Prostate gland (tissue), 2 donors: ENCODE measurements around the gene HDLBP. TPM values are rescaled to one million over a fixed set of nuclear protein-coding genes. Genes with fewer than 3 reads are reported as not detected.

Experiments
- DNase-seq: peaks from one replicate; pipeline ENCODE4 v3.0.0-alpha.2; 2019; ENCODE audit warnings: low spot score
- H3K27ac ChIP-seq, 2 donors: fragments of 200-600 bp; sonication (generic); 2 replicates each; pipeline ENCODE4 v1.5.1; 2017 to 2019
- H3K27me3 ChIP-seq: fragments of 200-600 bp; sonication (generic); replicated peaks from 2 replicates; pipeline ENCODE4 v1.5.1; 2019; ENCODE audit not compliant: insufficient read depth
- H3K36me3 ChIP-seq, 2 donors: fragments of 200-600 bp; sonication (generic); 1 replicate in 1 of 2; 2 replicates in 1 of 2; pipeline versions ENCODE4 v1.5.1 to v1.8.1; 2017 to 2019
- H3K4me1 ChIP-seq: fragments of 200-600 bp; sonication (generic); replicated peaks from 2 replicates; pipeline ENCODE4 v1.5.1; 2019
- H3K4me3 ChIP-seq, 2 donors: fragments of 200-600 bp; sonication (generic); 2 replicates each; pipeline ENCODE4 v1.5.1; 2017 to 2019
- H3K9me3 ChIP-seq: fragments of 200-600 bp; sonication (generic); 2 replicates; pipeline ENCODE4 v1.5.1; 2017
- POLR2A ChIP-seq: fragments of 450-650 bp; IDR thresholded peaks from one replicate; pipeline ENCODE4 v1.6.1; 2016; ENCODE audit warnings: antibody characterized with exemption, mild to moderate bottlenecking
- POLR2AphosphoS5 ChIP-seq: sonication (generic); formaldehyde crosslinking; IDR thresholded peaks from one replicate; pipeline ENCODE4 v1.6.1; 2017; ENCODE audit warnings: antibody characterized with exemption
- WGBS: methylation state at CpG from one replicate; pipeline ENCODE4 v1.1.5; 2018; 5-methylcytosine and 5-hydroxymethylcytosine counted together
- intact Hi-C: fragments of 100-400 bp; cut with DNase I; formaldehyde crosslinking; loops from one replicate; pipeline ENCODE4 v1.14.2; 2022
- total RNA-seq, 2 donors: library from RNA; depleted of rRNA; stranded (reverse); fragments of >200 nt; gene quantifications; one replicate each; pipeline ENCODE4 v1.1.0, GENCODE V29; 2016
- TF ChIP-seq, protein P1 (sequence below), 4 experiments: fragments of 200-600 bp in 2 of 4; fragments of 450-650 bp in 2 of 4; sonication (generic) in 2 of 4; IDR thresholded peaks; 1 replicate in 3 of 4; 2 replicates in 1 of 4; pipeline ENCODE4 v1.5.1; 2016 to 2019; ENCODE audit warnings: antibody characterized with exemption in 4 of 4, mild to moderate bottlenecking in 2 of 4, moderate library complexity in 2 of 4

The HDLBP gene
- total RNA-seq, 2 donors from 2014 or later: 529 to 612 TPM

DNA sequence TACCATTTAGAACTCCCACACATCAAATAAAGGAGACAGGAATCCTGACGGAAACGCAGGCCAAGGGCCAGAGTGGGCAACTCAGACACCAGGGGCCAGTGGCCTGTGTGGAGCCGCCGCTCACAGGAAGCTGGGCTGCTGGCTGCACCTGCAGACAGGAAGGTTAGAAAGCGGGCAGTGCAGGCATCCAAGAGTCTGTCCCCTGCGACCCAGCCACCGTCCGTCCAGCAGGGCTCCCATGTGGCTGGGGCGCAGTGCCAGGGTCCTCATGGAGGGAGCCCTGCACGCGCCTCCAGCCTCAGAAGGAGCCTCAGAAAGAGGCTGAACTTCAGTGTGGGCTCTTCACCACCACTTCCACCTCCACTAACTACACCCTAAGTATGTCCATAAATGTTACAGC lies 129.5 kb downstream of the HDLBP start:
- Histone ChIP-seq H3K27me3 (no peaks in the 10 kb centered on the region), H3K9me3 (no peaks in the 10 kb centered on the region), H3K36me3 (no peaks in the 10 kb centered on the region), H3K4me1 (peaks cover 9% of the 10 kb centered on the region), H3K27ac (no peak overlapping the region), H3K4me3 (no peak overlapping the region)
- no peak for DNase-seq
- 80% methylated on average over 11 of the region's 11 CpGs for WGBS
- TF ChIP-seq POLR2AphosphoS5: no peak
- intact Hi-C loops: no loop called here

DNA sequence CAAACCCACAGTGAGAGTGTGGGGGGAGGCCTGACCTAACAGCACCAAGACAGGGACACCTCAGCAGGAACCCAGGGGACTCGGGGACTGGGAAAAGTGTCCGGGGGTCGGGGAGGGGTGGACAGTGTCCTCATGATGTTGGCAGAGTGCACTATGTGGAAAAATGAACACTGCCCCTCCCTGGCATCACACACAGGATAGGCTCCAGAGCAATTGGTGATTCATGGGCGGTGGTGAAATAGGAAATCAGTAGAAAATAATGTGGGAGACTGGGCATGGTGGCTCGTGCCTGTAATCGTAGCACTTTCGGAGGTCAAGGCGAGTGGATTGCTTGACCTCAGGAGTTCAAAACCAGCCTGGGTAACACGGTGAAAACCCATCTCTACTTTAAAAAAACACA lies 130.6 kb downstream of the HDLBP start:
- whole genome bisulfite sequencing: 87% methylated on average over 9 of the region's 9 CpGs
- no peaks in the 10 kb centered on the region for H3K27me3 ChIP-seq
- no peaks in the 10 kb centered on the region for H3K36me3 ChIP-seq
- no peak for TF ChIP-seq POLR2AphosphoS5
- no peak for TF ChIP-seq POLR2A
- TF ChIP-seq, protein P1, sequence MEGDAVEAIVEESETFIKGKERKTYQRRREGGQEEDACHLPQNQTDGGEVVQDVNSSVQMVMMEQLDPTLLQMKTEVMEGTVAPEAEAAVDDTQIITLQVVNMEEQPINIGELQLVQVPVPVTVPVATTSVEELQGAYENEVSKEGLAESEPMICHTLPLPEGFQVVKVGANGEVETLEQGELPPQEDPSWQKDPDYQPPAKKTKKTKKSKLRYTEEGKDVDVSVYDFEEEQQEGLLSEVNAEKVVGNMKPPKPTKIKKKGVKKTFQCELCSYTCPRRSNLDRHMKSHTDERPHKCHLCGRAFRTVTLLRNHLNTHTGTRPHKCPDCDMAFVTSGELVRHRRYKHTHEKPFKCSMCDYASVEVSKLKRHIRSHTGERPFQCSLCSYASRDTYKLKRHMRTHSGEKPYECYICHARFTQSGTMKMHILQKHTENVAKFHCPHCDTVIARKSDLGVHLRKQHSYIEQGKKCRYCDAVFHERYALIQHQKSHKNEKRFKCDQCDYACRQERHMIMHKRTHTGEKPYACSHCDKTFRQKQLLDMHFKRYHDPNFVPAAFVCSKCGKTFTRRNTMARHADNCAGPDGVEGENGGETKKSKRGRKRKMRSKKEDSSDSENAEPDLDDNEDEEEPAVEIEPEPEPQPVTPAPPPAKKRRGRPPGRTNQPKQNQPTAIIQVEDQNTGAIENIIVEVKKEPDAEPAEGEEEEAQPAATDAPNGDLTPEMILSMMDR (IDR thresholded peaks at IDR 0.05): no peak
- H3K27ac ChIP-seq: no peak overlapping the region
- no peak overlapping the region for H3K4me3 ChIP-seq
- DNase-seq: no peak
- intact Hi-C loops: no loop called here
- H3K4me1 ChIP-seq: no peaks in the 10 kb centered on the region
- H3K9me3 ChIP-seq: no peaks in the 10 kb centered on the region

DNA sequence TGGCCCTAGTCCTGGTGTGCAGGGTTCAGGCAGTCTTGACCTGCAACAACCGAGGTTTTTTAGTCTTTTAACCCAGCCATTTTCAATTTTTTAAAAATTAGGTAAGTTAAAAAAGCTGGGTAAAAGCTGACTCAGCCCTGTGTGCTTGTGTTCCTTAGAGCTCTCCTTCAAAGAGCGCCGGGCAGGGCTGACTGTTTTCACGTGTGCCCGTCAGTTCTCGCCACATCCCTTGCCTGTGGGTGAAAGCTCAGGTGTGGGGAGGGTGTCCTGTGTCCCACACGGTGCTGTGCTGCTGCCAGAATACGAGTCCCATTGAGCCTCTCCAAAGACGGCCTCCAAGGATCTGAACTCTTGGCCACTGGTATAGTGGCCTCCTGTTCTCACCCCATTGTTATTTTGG lies 132.3 kb downstream of the HDLBP start:
- DNase-seq: no peak
- Histone ChIP-seq H3K36me3 (no peaks in the 10 kb centered on the region), H3K27me3 (no peaks in the 10 kb centered on the region), H3K4me1 (no peaks in the 10 kb centered on the region), H3K27ac (no peak overlapping the region), H3K9me3 (no peaks in the 10 kb centered on the region), H3K4me3 (no peak overlapping the region)
- 87% methylated on average over 9 of the region's 9 CpGs for WGBS
- TF ChIP-seq, protein P1 (IDR thresholded peaks at IDR 0.05): no peak
- TF ChIP-seq POLR2A (no peak), POLR2AphosphoS5 (no peak)
- intact Hi-C loops: no loop called here

DNA sequence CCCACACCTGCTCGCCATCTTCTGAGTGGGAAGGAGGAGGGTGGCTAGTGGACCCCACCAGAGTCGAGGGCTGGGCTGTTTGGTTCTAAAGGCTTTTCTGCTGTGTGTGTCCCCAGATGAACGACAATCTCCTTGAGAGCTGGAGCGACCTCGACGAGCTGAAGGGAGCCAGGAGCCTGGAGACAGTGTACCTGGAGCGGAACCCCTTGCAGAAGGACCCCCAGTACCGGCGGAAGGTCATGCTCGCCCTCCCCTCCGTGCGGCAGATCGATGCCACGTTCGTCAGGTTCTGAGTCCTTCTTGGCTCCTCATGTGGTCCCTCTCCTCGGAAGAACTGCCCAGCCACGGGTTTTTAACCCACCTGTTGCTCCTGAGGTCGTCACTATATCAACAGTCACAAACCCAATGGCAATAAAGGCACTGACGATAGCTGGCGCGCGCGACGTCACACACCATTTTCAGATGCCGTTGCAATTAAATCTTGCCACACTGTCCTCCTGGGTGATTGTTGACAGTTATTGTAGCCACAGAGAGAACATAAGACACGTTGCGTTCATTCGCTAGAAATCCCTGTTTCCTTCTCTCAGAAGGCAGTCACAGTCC lies 132.8 kb downstream of the HDLBP start:
- no peaks in the 10 kb centered on the region for H3K9me3 ChIP-seq
- no peaks in the 10 kb centered on the region for H3K27me3 ChIP-seq
- H3K27ac ChIP-seq: no peak overlapping the region
- no peaks in the 10 kb centered on the region for H3K36me3 ChIP-seq
- no peak overlapping the region for H3K4me3 ChIP-seq
- DNase-seq: no peak
- no peaks in the 10 kb centered on the region for H3K4me1 ChIP-seq
- intact Hi-C loops: no loop called here
- WGBS: 93% methylated on average over 28 of the region's 28 CpGs
- no peak for TF ChIP-seq POLR2A
- TF ChIP-seq, protein P1 (IDR thresholded peaks at IDR 0.05): no peak
- no peak for TF ChIP-seq POLR2AphosphoS5

DNA sequence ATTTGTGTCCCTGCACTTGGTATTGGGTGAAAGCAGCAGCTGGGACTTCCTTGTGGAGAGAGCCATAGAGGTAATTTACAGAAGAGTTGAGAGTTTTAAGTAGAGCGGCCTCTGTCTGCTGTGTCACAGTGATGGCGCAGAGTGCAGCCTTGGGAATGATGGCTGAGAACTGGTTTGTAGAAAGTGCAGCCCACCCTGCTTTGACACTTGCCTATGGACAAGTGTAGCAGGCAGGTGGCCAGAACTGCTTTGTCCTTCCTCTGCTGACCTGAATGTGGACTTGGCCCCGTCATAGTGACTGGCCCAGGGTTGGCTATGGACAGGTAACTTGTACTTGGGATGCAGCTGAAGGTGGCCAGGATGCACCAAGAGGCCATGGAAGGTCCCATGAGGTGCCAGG lies 133.3 kb downstream of the HDLBP start:
- DNase-seq: no peak

More for the DNA sequence above, 133.3 kb downstream of the HDLBP start:
- 97% methylated on average over 3 of the region's 3 CpGs for WGBS
- Histone ChIP-seq H3K4me3 (no peak overlapping the region), H3K27ac (no peak overlapping the region), H3K27me3 (no peaks in the 10 kb centered on the region), H3K36me3 (no peaks in the 10 kb centered on the region), H3K4me1 (no peaks in the 10 kb centered on the region), H3K9me3 (no peaks in the 10 kb centered on the region)
- TF ChIP-seq, protein P1 (IDR thresholded peaks at IDR 0.05): no peak
- no peak for TF ChIP-seq POLR2AphosphoS5
- TF ChIP-seq POLR2A: no peak
- intact Hi-C loops: no loop called here
